ENCODE results near the gene TRPC6. TPM values are rescaled to one million over a fixed set of nuclear protein-coding genes. Genes with fewer than 3 reads are reported as not detected.

Gene TRPC6
- total and polyA plus RNA-seq, 9 of the 15 experiments (the other 6 are each of a cell fraction or from before 2014, with no cell fraction given), result not detected

GRCh38 chr11:101582989-101583250, 887 bp downstream of the TRPC6 start (continued):
- TF ChIP-seq ZBTB7A (IDR thresholded peaks at IDR 0.05; ENCODE audit: borderline replicate concordance, control insufficient read depth, low read depth, low read length) (no peak), CHD2 (IDR thresholded peaks at IDR 0.05; ENCODE audit: low read depth, low read length) (no peak), ZFPM2 (CRISPR knock-in tag; IDR thresholded peaks at IDR 0.05) (no peak), DPF2 (IDR thresholded peaks at IDR 0.05) (no peak), ZBTB26 (CRISPR knock-in tag; IDR thresholded peaks at IDR 0.05) (no peak), MAX (CRISPR knock-in tag; IDR thresholded peaks at IDR 0.05) (no peak), ZBTB9 (CRISPR knock-in tag; IDR thresholded peaks at IDR 0.05) (no peak), ZNF778 (CRISPR knock-in tag; IDR thresholded peaks at IDR 0.05) (no peak), RBM15 (IDR thresholded peaks at IDR 0.05; ENCODE audit: insufficient read depth, low read length) (no peak), RREB1 (CRISPR knock-in tag; IDR thresholded peaks at IDR 0.05) (no peak)

Data from K562 (cell line).